ENCODE measurements around the gene GARNL3.

GARNL3 gene

GRCh38 chr9:127305206-127305837 lies 40.7 kb downstream of the GARNL3 start:
- TF ChIP-seq FOXP2 (optimal IDR thresholded peaks at IDR 0.05; ENCODE audit: borderline replicate concordance, extremely low read depth, extremely low read length, insufficient read depth) (no peak), SIN3A (IDR thresholded peaks at IDR 0.05; ENCODE audit: borderline replicate concordance, insufficient read depth, low read length) (no peak), POLR2AphosphoS5 (IDR thresholded peaks at IDR 0.05; ENCODE audit: low read depth, low read length) (no peak), TAF1 (IDR thresholded peaks at IDR 0.05; ENCODE audit: borderline replicate concordance, insufficient read depth, low read length) (no peak), REST (IDR thresholded peaks at IDR 0.05; ENCODE audit: insufficient read depth in 1 of 2, low read depth in 2 of 2, low read length in 2 of 2) (no peak)

GRCh38 chr9:127305838-127306226 lies 41.3 kb downstream of the GARNL3 start:
- TF ChIP-seq SIN3A (IDR thresholded peaks at IDR 0.05; ENCODE audit: borderline replicate concordance, insufficient read depth, low read length), result no peak
- no peak for TF ChIP-seq REST (IDR thresholded peaks at IDR 0.05; ENCODE audit: insufficient read depth in 1 of 2, low read depth in 2 of 2, low read length in 2 of 2)
- TF ChIP-seq TAF1 (IDR thresholded peaks at IDR 0.05; ENCODE audit: borderline replicate concordance, insufficient read depth, low read length), result no peak
- no peak for TF ChIP-seq FOXP2 (optimal IDR thresholded peaks at IDR 0.05; ENCODE audit: borderline replicate concordance, extremely low read depth, extremely low read length, insufficient read depth)
- TF ChIP-seq POLR2AphosphoS5 (IDR thresholded peaks at IDR 0.05; ENCODE audit: low read depth, low read length), result no peak

- TF ChIP-seq FOXP2 (optimal IDR thresholded peaks at IDR 0.05; ENCODE audit: borderline replicate concordance, extremely low read depth, extremely low read length, insufficient read depth), result no peak
- TF ChIP-seq TAF1 (IDR thresholded peaks at IDR 0.05; ENCODE audit: borderline replicate concordance, insufficient read depth, low read length), result no peak
- TF ChIP-seq REST (IDR thresholded peaks at IDR 0.05; ENCODE audit: insufficient read depth in 1 of 2, low read depth in 2 of 2, low read length in 2 of 2), result no peak
- TF ChIP-seq POLR2AphosphoS5 (IDR thresholded peaks at IDR 0.05; ENCODE audit: low read depth, low read length), result no peak
- no peak for TF ChIP-seq SIN3A (IDR thresholded peaks at IDR 0.05; ENCODE audit: borderline replicate concordance, insufficient read depth, low read length)
These were observed 43.2 kb downstream of the GARNL3 start for GRCh38 chr9:127307802-127308201.

- TF ChIP-seq REST (IDR thresholded peaks at IDR 0.05; ENCODE audit: insufficient read depth in 1 of 2, low read depth in 2 of 2, low read length in 2 of 2), result no peak
- TF ChIP-seq SIN3A (IDR thresholded peaks at IDR 0.05; ENCODE audit: borderline replicate concordance, insufficient read depth, low read length), result no peak
- no peak for TF ChIP-seq FOXP2 (optimal IDR thresholded peaks at IDR 0.05; ENCODE audit: borderline replicate concordance, extremely low read depth, extremely low read length, insufficient read depth)
- TF ChIP-seq POLR2AphosphoS5 (IDR thresholded peaks at IDR 0.05; ENCODE audit: low read depth, low read length), result no peak
- no peak for TF ChIP-seq TAF1 (IDR thresholded peaks at IDR 0.05; ENCODE audit: borderline replicate concordance, insufficient read depth, low read length)
These were observed 44.3 kb downstream of the GARNL3 start for GRCh38 chr9:127308652-127309434.

Data from PFSK-1 (cell line).